ENCODE data around the gene HDAC4.

GRCh38 chr2:239121600-239122012, 279.2 kb downstream of the HDAC4 start:
- TF ChIP-seq, protein P1, sequence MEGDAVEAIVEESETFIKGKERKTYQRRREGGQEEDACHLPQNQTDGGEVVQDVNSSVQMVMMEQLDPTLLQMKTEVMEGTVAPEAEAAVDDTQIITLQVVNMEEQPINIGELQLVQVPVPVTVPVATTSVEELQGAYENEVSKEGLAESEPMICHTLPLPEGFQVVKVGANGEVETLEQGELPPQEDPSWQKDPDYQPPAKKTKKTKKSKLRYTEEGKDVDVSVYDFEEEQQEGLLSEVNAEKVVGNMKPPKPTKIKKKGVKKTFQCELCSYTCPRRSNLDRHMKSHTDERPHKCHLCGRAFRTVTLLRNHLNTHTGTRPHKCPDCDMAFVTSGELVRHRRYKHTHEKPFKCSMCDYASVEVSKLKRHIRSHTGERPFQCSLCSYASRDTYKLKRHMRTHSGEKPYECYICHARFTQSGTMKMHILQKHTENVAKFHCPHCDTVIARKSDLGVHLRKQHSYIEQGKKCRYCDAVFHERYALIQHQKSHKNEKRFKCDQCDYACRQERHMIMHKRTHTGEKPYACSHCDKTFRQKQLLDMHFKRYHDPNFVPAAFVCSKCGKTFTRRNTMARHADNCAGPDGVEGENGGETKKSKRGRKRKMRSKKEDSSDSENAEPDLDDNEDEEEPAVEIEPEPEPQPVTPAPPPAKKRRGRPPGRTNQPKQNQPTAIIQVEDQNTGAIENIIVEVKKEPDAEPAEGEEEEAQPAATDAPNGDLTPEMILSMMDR (IDR thresholded peaks at IDR 0.05), result no peak
- TF ChIP-seq POLR2A (IDR thresholded peaks at IDR 0.05), result no peak
